Measurements from ENCODE around the gene RPAIN.

The RPAIN gene

DNA sequence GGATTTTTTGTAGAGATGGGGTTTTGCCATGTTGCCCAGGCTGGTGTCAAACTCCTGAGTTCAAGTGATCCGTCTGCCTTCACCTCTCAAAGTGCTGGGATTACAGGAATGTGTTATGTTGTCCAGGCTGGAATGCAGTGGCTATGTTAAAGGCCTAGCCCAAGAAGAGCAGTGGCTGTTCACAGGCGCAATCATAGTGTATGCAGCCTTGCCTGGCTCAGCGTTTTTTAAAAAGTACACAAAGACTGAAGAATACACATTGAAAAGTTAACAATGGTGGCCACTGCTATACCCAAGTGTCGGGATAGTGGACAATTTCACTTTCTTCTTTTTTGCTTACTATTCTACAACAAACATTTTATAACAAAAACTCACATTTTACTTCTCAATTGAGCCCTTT is 59.0 kb downstream of the RPAIN start:
- Histone ChIP-seq H2AFZ (ENCODE audit: low read depth) (no peak overlapping the region), H3K27me3 (ENCODE audit: insufficient read depth, low read depth) (no peaks in the 10 kb centered on the region), H3K4me3 (IDR thresholded peaks at IDR 0.05; ENCODE audit: insufficient read depth, low read depth, low read length) (no peak overlapping the region), H3K36me3 (ENCODE audit: insufficient read depth) (no peaks in the 10 kb centered on the region), H3K4me2 (no peak overlapping the region), H3K79me2 (ENCODE audit: insufficient read depth, low read depth) (no peaks in the 10 kb centered on the region), H4K20me1 (ENCODE audit: insufficient read depth) (no peaks in the 10 kb centered on the region), H3K4me1 (ENCODE audit: low read depth, poor library complexity, severe bottlenecking) (no peaks in the 10 kb centered on the region), H3K27ac (no peak overlapping the region), H3K9ac (no peak overlapping the region)
- TF ChIP-seq, protein P1, sequence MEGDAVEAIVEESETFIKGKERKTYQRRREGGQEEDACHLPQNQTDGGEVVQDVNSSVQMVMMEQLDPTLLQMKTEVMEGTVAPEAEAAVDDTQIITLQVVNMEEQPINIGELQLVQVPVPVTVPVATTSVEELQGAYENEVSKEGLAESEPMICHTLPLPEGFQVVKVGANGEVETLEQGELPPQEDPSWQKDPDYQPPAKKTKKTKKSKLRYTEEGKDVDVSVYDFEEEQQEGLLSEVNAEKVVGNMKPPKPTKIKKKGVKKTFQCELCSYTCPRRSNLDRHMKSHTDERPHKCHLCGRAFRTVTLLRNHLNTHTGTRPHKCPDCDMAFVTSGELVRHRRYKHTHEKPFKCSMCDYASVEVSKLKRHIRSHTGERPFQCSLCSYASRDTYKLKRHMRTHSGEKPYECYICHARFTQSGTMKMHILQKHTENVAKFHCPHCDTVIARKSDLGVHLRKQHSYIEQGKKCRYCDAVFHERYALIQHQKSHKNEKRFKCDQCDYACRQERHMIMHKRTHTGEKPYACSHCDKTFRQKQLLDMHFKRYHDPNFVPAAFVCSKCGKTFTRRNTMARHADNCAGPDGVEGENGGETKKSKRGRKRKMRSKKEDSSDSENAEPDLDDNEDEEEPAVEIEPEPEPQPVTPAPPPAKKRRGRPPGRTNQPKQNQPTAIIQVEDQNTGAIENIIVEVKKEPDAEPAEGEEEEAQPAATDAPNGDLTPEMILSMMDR (conservative IDR thresholded peaks at IDR 0.05; ENCODE audit: low read depth, low read length) = no peak

DNA sequence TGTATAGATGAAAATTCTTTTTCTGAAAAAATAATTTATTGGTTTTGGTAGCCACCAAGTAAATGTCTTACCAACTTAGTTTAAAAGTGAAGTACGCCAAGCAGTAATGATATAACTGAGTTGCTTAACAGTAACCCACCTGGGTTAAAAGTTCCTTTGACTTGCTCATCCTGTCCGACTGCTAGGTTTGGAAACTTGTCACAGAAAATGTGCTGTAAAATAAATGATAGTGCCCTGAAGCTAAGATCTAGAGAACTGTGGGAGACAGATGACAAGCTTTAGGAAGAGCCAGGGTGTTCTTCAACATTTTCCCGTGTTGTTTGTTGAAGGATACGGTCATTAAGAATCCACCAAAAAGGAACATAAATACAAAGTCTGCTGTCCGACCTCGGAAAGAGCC is 61.0 kb downstream of the RPAIN start:
- no peaks in the 10 kb centered on the region for H3K36me3 ChIP-seq (ENCODE audit: insufficient read depth)
- no peaks in the 10 kb centered on the region for H3K27me3 ChIP-seq (ENCODE audit: insufficient read depth, low read depth)
- TF ChIP-seq, protein P1 (conservative IDR thresholded peaks at IDR 0.05; ENCODE audit: low read depth, low read length) = no peak
- no peak overlapping the region for H3K9ac ChIP-seq
- no peak overlapping the region for H3K4me3 ChIP-seq (IDR thresholded peaks at IDR 0.05; ENCODE audit: insufficient read depth, low read depth, low read length)
- H2AFZ ChIP-seq (ENCODE audit: low read depth) = no peak overlapping the region
- no peaks in the 10 kb centered on the region for H3K4me1 ChIP-seq (ENCODE audit: low read depth, poor library complexity, severe bottlenecking)
- no peaks in the 10 kb centered on the region for H4K20me1 ChIP-seq (ENCODE audit: insufficient read depth)
- no peak overlapping the region for H3K4me2 ChIP-seq
- H3K79me2 ChIP-seq (ENCODE audit: insufficient read depth, low read depth) = peaks cover 7% of the 10 kb centered on the region; the same call in 1 of the 2 replicates
- no peak overlapping the region for H3K27ac ChIP-seq

DNA sequence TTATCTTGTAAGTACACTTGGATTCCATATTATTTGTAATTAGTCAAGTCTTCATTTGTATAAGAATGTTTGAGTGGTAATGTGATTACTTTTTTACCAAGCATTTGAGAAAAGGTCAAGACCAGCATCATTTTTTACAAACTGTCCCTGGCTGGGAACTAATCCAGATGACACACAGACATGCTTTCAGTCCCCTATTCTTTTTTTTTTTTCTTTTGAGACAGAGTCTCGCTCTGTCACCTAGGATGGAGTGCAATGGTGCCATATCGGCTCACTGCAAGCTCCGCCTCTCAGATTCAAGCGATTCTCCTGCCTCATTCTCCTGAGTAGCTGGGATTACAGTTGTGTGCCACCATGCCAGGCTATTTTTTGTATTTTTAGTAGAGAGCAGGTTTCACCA is 61.5 kb downstream of the RPAIN start:
- TF ChIP-seq, protein P1 (conservative IDR thresholded peaks at IDR 0.05; ENCODE audit: low read depth, low read length) = no peak
- no peak overlapping the region for H3K9ac ChIP-seq
- no peaks in the 10 kb centered on the region for H3K27me3 ChIP-seq (ENCODE audit: insufficient read depth, low read depth)
- H2AFZ ChIP-seq (ENCODE audit: low read depth) = no peak overlapping the region
- no peaks in the 10 kb centered on the region for H3K4me1 ChIP-seq (ENCODE audit: low read depth, poor library complexity, severe bottlenecking)
- peaks cover 7% of the 10 kb centered on the region; the same call in 1 of the 2 replicates for H3K79me2 ChIP-seq (ENCODE audit: insufficient read depth, low read depth)
- no peaks in the 10 kb centered on the region for H3K36me3 ChIP-seq (ENCODE audit: insufficient read depth)
- no peak overlapping the region for H3K4me2 ChIP-seq
- no peak overlapping the region for H3K27ac ChIP-seq
- no peak overlapping the region for H3K4me3 ChIP-seq (IDR thresholded peaks at IDR 0.05; ENCODE audit: insufficient read depth, low read depth, low read length)
- no peaks in the 10 kb centered on the region for H4K20me1 ChIP-seq (ENCODE audit: insufficient read depth)

All from KMS-11 (cell line).